Immature natural killer cell (primary cell): ENCODE results near the gene TACR3. TPM values are rescaled to one million over a fixed set of nuclear protein-coding genes. Genes with fewer than 3 reads are reported as not detected.
"Not testable (repeated sequence)": the region's sequence is repeated elsewhere in the genome, so short reads cannot be mapped to it uniquely, and the experiment has no call there.

Experiments
- DNase-seq, 3 donors: peaks; one replicate each; pipeline ENCODE4 v3.0.0; 2022; ENCODE audit warnings: mixed read lengths in 1 of 3
- H3K27ac Mint-ChIP-seq, 6 donors: one replicate each; pipeline ENCODE4 v1.8.0; 2020; ENCODE audit warnings: mixed read lengths in 6 of 6, mild to moderate bottlenecking in 5 of 6, inconsistent platforms in 4 of 6, moderate library complexity in 3 of 6
- H3K27me3 Mint-ChIP-seq, 3 donors: one replicate each; pipeline ENCODE4 v1.8.0; 2020 to 2021; ENCODE audit warnings: low read depth in 3 of 3, mild to moderate bottlenecking in 3 of 3, mixed read lengths in 3 of 3, moderate library complexity in 3 of 3, inconsistent platforms in 1 of 3
- H3K36me3 Mint-ChIP-seq, 3 donors: one replicate each; pipeline ENCODE4 v1.8.0; 2020; ENCODE audit warnings: mixed read lengths in 3 of 3, inconsistent platforms in 2 of 3, mild to moderate bottlenecking in 2 of 3
- H3K4me1 Mint-ChIP-seq, 2 donors: one replicate each; pipeline ENCODE4 v1.8.0; 2020; ENCODE audit warnings: inconsistent platforms in 2 of 2, mild to moderate bottlenecking in 2 of 2, mixed read lengths in 2 of 2, moderate library complexity in 1 of 2
- H3K4me3 Mint-ChIP-seq, 5 donors: one replicate each; pipeline ENCODE4 v1.8.0; 2020; ENCODE audit warnings: mild to moderate bottlenecking in 5 of 5, mixed read lengths in 5 of 5, inconsistent platforms in 3 of 5, moderate library complexity in 3 of 5
- H3K9me3 Mint-ChIP-seq, 6 donors: one replicate each; pipeline ENCODE4 v1.8.0; 2020; ENCODE audit warnings: mild to moderate bottlenecking in 6 of 6, mixed read lengths in 6 of 6, inconsistent platforms in 4 of 6, moderate library complexity in 3 of 6
- polyA plus RNA-seq, 3 donors: library from polyadenylated mRNA; unstranded; fragments of 300-500 nt; fragmentation: Illumina TruSeq; gene quantifications; one replicate each; pipeline ENCODE4 v1.2.3, GENCODE V29; 2021

The TACR3 gene
- polyA plus RNA-seq, 3 donors from 2014 or later: not detected

GRCh38 chr4:103645991-103646390 is 73.8 kb downstream of the TACR3 start:
- H3K27ac Mint-ChIP-seq: no peak overlapping the region

DNA sequence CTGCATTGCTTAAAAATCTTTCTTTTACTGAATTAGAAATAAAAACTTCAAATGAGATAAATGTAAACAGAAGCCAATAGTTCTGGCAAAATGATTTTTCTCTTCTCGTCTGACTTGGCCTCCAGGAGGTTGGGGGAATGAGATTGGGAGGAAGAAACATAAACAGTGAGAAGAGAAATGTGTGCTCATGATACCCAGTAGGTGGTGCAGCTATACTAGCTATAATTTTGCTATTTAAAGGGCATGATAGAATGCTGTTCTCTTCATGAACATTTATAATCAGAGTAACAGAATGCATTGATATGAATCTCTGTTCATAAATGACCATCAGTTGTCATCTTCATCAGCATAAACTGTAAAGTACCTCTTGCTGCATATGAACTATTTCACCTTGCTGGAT is 85.5 kb downstream of the TACR3 start:
- Mint-ChIP-seq H3K4me3 (no peak overlapping the region), H3K9me3 (peaks cover 2 to 15% (median 13%) of the 10 kb centered on the region in 6 donors), H3K4me1 (no peaks in the 10 kb centered on the region), H3K27me3 (no peaks in the 10 kb centered on the region), H3K36me3 (no peaks in the 10 kb centered on the region), H3K27ac (no peak overlapping the region)
- no peak for DNase-seq

More at GRCh38 chr4:103645991-103646390, 73.8 kb downstream of the TACR3 start:
- Mint-ChIP-seq H3K36me3 (no peaks in the 10 kb centered on the region), H3K27me3 (peaks cover 0 to 1% (median 0%) of the 10 kb centered on the region in 3 donors), H3K4me3 (no peak overlapping the region), H3K4me1 (no peaks in the 10 kb centered on the region), H3K9me3 (peaks cover 0 to 9% (median 7%) of the 10 kb centered on the region in 6 donors)
- DNase-seq: no peak

- peaks cover 17 to 30% (median 24%) of the 10 kb centered on the region in 6 donors for H3K9me3 Mint-ChIP-seq
- no peak overlapping the region for H3K4me3 Mint-ChIP-seq
- no peaks in the 10 kb centered on the region for H3K4me1 Mint-ChIP-seq
- no peak overlapping the region for H3K27ac Mint-ChIP-seq
- H3K36me3 Mint-ChIP-seq: peaks cover 0 to 4% (median 3%) of the 10 kb centered on the region in 3 donors
- no peak for DNase-seq
- peaks cover 0 to 2% (median 0%) of the 10 kb centered on the region in 3 donors for H3K27me3 Mint-ChIP-seq
These were observed 93.5 kb downstream of the TACR3 start for GRCh38 chr4:103626296-103626695.

DNA sequence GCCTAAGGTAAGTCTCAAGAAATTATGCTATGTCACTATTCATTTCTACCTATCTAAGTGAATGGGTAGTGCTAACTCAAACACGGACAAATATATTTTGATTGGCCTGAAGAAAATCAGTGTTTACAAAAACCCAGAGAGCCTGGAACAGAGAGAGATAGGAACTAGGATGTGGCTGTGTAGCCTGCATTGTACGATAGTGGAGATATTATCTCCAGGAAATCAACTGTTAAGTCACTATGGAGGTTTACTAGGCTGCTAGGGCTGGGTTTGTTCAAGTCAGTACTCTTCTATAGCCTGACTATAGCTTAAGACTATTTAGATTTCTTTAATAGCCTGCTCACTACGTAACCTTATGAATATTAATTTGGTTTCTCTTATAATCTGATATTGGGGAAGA is 127.9 kb downstream of the TACR3 start:
- no peaks in the 10 kb centered on the region for H3K27me3 Mint-ChIP-seq
- H3K9me3 Mint-ChIP-seq: peaks cover 0 to 20% (median 8%) of the 10 kb centered on the region in 6 donors
- no peak for DNase-seq
- H3K36me3 Mint-ChIP-seq: no peaks in the 10 kb centered on the region
- no peaks in the 10 kb centered on the region for H3K4me1 Mint-ChIP-seq
- no peak overlapping the region for H3K27ac Mint-ChIP-seq
- H3K4me3 Mint-ChIP-seq: no peak overlapping the region

DNA sequence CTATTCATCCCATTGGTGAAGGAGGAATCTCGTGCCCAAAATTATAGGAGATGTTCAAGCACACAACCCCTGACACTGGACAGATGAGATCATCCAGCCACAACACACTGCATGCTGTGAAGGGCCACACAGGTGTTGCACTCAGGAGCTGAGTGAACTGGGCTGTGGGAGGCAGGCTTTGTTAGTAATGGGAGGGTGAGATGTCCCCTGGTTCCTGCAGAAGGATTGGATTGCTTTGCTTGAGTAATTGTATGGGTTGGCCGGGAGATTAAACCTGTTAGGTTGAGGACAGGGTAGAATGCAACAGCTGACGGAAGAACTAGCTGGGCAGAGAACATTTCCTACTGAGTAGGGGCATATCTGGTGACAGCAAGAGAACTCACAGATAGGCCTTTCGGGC is 152.2 kb downstream of the TACR3 start:
- Mint-ChIP-seq H3K27ac (no peak overlapping the region), H3K4me1 (no peaks in the 10 kb centered on the region), H3K9me3 (peaks cover 2 to 5% (median 4%) of the 10 kb centered on the region in 6 donors), H3K27me3 (peaks cover 0 to 2% (median 0%) of the 10 kb centered on the region in 3 donors), H3K36me3 (no peaks in the 10 kb centered on the region), H3K4me3 (no peak overlapping the region)
- DNase-seq: no peak

GRCh38 chr4:103559178-103559577 is 160.6 kb downstream of the TACR3 start:
- DNase-seq, H3K27ac Mint-ChIP-seq, H3K27me3 Mint-ChIP-seq, H3K4me3 Mint-ChIP-seq, H3K36me3 Mint-ChIP-seq, H3K4me1 Mint-ChIP-seq: not testable (repeated sequence)
- peaks cover 2 to 40% (median 11%) of the 10 kb centered on the region in 6 donors for H3K9me3 Mint-ChIP-seq
